Measurements from ENCODE around the gene PELI3. TPM values are rescaled to one million over a fixed set of nuclear protein-coding genes. Genes with fewer than 3 reads are reported as not detected.

PELI3 gene, protein sequence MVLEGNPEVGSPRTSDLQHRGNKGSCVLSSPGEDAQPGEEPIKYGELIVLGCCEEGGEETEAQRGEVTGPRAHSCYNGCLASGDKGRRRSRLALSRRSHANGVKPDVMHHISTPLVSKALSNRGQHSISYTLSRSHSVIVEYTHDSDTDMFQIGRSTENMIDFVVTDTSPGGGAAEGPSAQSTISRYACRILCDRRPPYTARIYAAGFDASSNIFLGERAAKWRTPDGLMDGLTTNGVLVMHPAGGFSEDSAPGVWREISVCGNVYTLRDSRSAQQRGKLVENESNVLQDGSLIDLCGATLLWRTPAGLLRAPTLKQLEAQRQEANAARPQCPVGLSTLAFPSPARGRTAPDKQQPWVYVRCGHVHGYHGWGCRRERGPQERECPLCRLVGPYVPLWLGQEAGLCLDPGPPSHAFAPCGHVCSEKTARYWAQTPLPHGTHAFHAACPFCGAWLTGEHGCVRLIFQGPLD
- total RNA-seq = 10 to 100 TPM in 1 of 4 donors, 1 to 10 TPM in 3; 6.3 to 17.2 (median 8.8) TPM

GRCh38 chr11:66466225-66467033 is at the start of gene PELI3:
Gene PELI3, plus strand, starts transcription at chr11:66466905. Its CDS starts 1,224 bp downstream, at chr11:66468129.
- peaks cover 13 to 28% (median 15%) of the 10 kb centered on the region in 3 donors for H3K4me1 ChIP-seq
- intact Hi-C loops (cut with DNase I) = no loop called here
- 0 to 5% methylated on average over 3 to 6 of the region's 63 CpGs for WGBS, 2 donors
- peak within 1 kb of the TSS; percentile 52 to 89 (median 70) for H3K4me3 ChIP-seq
- H3K27me3 ChIP-seq = no peaks in the 10 kb centered on the region
- H3K36me3 ChIP-seq = peaks cover 0 to 15% (median 0%) of the 10 kb centered on the region in 3 donors
- peak within 1 kb of the TSS; percentile 77 to 94 (median 85) for H3K27ac ChIP-seq
- TF ChIP-seq POLR2A (IDR thresholded peaks at IDR 0.05) = peak in 1 of 4 donors; percentile 46
- no peak for TF ChIP-seq CTCF (IDR thresholded peaks at IDR 0.05)
- no peak for DNase-seq
- H3K9me3 ChIP-seq = no peaks in the 10 kb centered on the region

DNA sequence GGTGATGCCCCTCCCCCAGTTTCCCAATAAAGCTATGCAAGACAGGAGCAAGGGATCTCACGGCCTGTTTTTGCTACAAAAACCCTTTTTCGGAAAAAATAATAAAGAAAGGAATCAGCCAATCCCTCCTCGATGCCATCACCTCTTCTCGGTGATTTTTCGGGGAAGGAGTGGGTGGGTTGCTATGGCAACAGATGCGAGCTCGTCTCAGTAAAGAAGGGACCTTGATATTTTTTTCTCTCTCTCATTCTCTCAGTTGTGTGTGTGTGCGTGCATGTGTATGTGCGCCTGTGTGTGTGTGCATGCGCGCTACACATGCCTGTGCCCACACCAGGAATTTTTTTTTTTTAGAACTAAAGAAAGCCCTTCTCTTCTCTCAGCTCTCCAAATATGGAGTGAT is 49.7 kb upstream of the PELI3 start:
- no peak overlapping the region for H3K27ac ChIP-seq
- H3K9me3 ChIP-seq = no peaks in the 10 kb centered on the region
- peaks cover 0 to 78% (median 1%) of the 10 kb centered on the region in 4 donors for H3K27me3 ChIP-seq
- TF ChIP-seq CTCF (IDR thresholded peaks at IDR 0.05) = no peak
- TF ChIP-seq POLR2A (IDR thresholded peaks at IDR 0.05) = no peak
- WGBS, 2 donors = 65 to 66% methylated on average over 11 of the region's 11 CpGs
- H3K36me3 ChIP-seq = no peaks in the 10 kb centered on the region
- H3K4me3 ChIP-seq = no peak overlapping the region
- intact Hi-C loops (cut with DNase I) = no loop called here
- H3K4me1 ChIP-seq = peaks cover 0 to 38% (median 6%) of the 10 kb centered on the region in 3 donors
- DNase-seq = no peak

DNA sequence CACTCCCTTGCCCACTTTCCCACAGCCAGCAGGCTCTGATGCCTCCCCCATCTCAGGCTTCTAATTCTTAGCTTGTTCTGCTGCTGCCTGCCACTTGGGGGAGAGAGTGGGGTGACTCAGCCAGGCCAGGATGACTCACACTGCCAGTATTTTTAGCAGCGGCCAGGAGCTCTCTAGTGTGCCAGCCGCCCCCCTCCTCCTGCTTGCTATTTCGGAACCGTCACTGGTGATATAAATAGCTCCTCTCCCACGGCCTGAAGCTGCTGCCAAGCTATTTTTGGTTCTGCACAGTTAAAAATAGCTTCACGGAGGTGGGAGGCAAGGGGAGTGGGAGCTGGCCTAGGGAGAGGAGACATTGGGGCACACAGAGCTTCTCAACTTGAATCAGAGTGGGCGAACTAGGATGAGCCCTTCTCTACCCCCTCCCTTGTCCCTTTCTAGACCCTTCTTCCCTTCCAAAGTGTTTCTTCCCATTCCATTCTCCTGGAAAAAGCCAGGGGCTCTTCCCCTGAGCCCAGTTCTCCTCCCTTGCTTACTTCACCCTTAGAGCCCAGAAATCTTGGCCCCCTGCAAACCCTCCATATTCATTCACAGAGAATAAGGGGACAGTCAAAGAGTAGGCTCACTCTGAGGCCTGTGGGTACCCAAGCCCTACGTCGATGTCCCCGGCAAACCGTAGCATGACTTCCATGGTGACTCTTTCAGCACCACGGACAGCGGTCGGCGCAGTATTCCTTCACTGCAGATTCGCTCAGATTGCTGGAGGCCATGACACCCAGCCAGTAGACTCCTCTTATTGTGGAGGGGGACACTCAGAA is 48.3 kb upstream of the PELI3 start:
- Histone ChIP-seq H3K27ac (peak overlapping the region in 3 of 4 donors; percentile 61 to 75 (median 75)), H3K9me3 (no peaks in the 10 kb centered on the region), H3K27me3 (peaks cover 0 to 65% (median 1%) of the 10 kb centered on the region in 4 donors), H3K4me3 (no peak overlapping the region), H3K36me3 (no peaks in the 10 kb centered on the region), H3K4me1 (peaks cover 0 to 38% (median 6%) of the 10 kb centered on the region in 3 donors)
- TF ChIP-seq POLR2A (IDR thresholded peaks at IDR 0.05) = no peak
- TF ChIP-seq CTCF (IDR thresholded peaks at IDR 0.05) = peak in 2 of 6 experiments; percentile 26 to 53
- no peak for DNase-seq
- intact Hi-C loops (cut with DNase I) = no loop called here
- WGBS, 2 donors = 2 to 24% methylated on average over 8 to 12 of the region's 16 CpGs

DNA sequence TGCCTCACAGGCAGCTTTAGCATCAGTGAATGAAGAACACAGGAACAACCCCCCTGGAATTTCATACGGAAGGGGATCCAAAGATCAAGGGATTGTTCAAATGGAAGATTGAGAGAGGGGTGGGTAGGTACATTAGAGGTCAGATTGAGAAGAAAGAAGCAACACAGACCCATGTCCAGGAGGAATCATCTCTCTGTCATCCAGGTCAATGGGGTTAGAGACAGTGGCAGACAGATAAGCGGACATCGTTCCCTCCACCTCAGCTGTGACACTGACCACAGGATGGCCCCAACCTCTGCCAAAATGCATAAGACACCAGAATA is 47.8 kb upstream of the PELI3 start:
- intact Hi-C loops (cut with DNase I) = no loop called here
- peaks cover 0 to 3% (median 0%) of the 10 kb centered on the region in 3 donors for H3K36me3 ChIP-seq
- no peak for TF ChIP-seq CTCF (IDR thresholded peaks at IDR 0.05)
- TF ChIP-seq POLR2A (IDR thresholded peaks at IDR 0.05) = no peak
- H3K27me3 ChIP-seq = peaks cover 0 to 60% (median 1%) of the 10 kb centered on the region in 4 donors
- no peak overlapping the region for H3K4me3 ChIP-seq
- 59 to 64% methylated on average over 3 of the region's 3 CpGs for WGBS, 2 donors
- peaks cover 0 to 38% (median 6%) of the 10 kb centered on the region in 3 donors for H3K4me1 ChIP-seq
- H3K27ac ChIP-seq = peak overlapping the region in 2 of 4 donors; percentile 61 to 75
- no peak for DNase-seq
- no peaks in the 10 kb centered on the region for H3K9me3 ChIP-seq

All from esophagus squamous epithelium (tissue), 5 donors.